HG03571 (cell line): ENCODE results near the gene FRMD7.
"Not testable (repeated sequence)": the region's sequence is repeated elsewhere in the genome, so short reads cannot be mapped to it uniquely, and the experiment has no call there.

ENCODE experiments used
- ATAC-seq: cut with Tn5 transposase; IDR thresholded peaks from one replicate; pipeline ENCODE4 v1.9.1; 2021; ENCODE audit not compliant: unreplicated experiment

The FRMD7 gene

DNA sequence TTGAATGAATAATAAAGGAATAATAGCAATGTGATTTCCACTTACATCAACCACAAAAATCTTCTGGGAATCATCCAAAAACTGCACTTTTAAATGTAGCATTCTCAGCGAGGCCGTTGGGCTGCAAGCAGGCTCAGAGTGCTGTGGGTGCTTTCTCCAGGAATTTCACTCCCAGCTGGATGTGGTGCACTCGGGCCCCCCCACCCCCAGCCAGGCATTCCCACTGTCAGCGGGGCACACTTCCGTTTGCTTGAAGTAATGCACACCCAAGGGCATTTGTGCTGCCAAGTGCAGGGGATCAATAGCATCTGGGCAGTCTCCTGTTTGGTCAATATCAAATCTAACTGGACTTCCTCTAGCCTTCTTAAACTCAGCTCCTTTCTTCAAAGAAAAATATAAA is at the start of gene FRMD7:
Gene FRMD7, minus strand, starts transcription at position 278 of the 400 bp plus-strand sequence. Its CDS starts 176 bp downstream, at position 102.
- no peak for ATAC-seq

- no peak for ATAC-seq
Measured at GRCh38 chrX:132173647-132174046, 45.8 kb upstream of the FRMD7 start.

DNA sequence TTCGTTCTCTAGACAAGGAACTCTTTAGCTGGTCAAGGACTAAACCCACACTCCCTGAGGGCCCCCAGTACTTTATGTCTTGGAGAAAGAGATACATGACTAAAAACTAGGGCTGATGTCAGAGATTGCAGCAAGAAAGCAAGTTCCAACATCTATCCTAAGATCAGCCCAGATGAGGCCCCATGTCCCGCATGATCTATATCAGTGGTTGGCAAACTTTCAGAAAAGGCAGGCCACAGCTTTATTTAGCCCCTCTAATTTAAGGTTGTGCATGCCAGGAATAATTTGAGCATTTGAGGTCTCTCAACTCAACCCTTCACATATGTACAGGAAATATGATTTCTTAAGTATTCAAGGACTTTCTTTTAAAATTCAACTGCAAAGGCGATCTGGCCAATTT is 44.1 kb upstream of the FRMD7 start:
- ATAC-seq: no peak

DNA sequence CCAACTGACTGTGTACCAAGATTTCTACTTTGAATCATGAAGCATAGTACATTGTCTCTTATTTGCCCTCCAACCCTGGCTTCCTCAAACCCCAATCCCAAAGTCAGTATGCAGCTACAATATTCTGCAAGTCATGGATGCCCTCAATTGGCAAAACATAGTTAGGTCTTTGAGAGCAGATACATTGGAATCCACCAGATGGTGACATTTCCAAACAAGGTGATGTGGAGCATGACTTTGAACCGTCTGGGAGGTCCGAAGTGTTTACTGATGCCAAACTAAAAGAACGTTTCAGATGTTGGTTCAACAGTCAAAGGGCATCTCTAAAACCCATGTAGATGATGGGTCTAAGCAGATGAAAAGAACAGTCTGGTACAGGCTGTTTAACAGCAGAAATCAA is 43.7 kb upstream of the FRMD7 start:
- ATAC-seq: no peak

DNA sequence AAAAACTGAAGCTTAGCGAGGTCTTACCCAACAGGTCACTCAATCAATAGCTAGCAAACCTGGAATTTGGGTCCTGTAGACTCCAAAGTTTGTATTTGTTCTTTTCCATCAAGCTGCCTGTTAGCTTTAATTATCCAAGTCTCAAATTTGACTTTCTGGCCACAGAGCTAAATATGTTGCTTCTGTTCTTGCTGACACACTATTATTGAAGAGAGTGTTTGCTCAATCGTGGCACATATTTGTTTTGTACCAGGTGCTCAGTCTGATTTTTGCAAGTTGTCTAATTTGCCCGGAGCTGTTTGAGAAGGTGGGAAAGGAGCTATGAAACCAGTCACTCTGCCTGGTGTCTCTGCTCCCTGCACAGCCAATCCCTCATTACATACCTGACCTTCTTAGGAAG is 41.7 kb upstream of the FRMD7 start:
- ATAC-seq: no peak

DNA sequence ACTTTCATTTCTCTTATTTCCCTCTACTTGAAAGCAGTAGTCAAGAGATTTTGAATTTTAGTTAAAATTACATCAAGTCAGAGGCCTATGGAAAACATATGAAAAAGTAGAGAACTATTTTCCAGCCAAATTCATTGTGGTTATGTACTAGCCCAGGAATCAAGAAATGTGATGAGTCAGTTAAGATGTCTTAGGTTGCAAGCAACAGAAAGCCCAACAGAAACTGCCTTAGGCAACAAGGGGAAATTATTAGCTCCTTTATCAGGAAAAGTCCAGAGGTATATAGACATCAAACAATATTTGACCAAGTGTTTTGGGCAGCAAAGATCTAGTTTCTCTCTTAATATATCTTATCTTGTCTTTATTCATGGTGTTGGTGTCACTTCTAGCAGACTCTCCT is 37.8 kb upstream of the FRMD7 start:
- no peak for ATAC-seq

DNA sequence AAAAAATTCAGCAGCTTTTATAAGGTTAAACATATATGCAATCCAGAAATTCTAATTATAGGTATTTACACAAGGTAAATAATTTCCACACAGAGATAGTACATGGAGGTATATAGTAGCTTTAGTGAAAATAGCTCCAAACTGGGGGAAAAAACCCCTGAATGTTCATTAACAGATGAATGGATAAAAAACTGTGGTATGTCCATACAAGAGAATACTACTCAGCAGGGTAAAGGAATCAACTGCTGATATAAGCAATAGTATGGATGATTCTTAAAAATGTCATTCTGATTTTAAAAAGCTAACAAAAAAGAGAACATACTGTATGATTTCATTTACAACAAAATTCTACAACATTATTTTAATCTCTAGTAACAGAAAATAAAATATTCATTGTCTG is 37.2 kb upstream of the FRMD7 start:
- no peak for ATAC-seq

GRCh38 chrX:132163094-132163493 is 35.3 kb upstream of the FRMD7 start:
- not testable (repeated sequence) for ATAC-seq

GRCh38 chrX:132153166-132153565 is 25.3 kb upstream of the FRMD7 start:
- no peak for ATAC-seq

DNA sequence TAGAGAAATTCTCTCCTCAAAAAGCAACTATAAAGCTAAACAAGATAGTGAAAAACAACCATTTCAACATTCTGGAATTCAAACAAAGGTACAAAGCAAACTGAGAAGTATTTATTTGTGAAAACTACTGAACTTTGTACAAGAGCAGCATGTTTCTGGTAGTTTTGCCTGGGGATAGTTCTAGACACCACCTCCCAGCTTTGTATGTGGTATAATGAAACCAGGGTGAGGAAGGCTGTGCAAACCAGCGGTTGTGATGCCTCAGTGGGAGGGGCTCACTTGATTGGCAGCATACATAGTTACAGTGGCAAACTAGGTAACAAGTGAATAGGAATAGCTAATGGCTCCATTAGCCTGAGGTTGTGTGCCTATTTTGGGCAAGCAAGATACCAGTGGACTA is 18.6 kb upstream of the FRMD7 start:
- ATAC-seq: no peak

DNA sequence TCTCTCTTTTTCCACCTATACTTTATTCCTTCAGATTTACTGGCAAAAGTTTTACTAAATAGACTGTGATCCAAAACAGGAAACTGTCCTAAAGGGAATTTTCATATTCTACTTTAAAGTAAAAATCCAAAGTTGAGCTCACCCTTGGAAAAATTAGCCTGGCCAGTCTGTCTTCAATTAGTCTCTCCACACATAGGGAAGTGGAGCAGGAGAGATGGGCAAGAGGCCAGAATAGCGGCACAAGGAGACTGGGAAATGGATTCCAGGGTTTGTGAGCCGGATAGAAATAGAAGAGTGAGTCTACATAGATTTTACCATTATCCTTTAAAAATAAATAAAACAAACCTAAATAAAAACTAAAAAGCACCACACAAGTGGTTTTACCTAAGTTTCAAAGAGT is 16.2 kb upstream of the FRMD7 start:
- no peak for ATAC-seq

DNA sequence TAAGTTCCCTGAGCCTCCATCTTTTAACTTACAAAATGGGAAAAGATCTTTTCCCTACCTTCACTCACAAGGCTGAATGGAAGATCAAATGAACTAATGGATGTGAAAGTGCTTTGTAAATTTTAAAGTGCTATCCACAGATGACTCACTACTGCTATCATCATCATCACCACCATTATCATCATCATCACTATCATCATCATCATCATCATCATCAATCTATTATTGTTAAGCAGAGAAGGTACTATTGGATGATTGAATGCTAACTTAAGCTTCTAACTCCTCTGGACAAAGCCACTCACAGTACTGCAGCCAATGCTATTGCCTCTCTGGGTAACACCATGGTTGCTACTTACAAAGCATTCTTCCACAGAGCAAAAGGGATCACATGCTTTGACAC is 1.9 kb downstream of the FRMD7 start:
- ATAC-seq: no peak

DNA sequence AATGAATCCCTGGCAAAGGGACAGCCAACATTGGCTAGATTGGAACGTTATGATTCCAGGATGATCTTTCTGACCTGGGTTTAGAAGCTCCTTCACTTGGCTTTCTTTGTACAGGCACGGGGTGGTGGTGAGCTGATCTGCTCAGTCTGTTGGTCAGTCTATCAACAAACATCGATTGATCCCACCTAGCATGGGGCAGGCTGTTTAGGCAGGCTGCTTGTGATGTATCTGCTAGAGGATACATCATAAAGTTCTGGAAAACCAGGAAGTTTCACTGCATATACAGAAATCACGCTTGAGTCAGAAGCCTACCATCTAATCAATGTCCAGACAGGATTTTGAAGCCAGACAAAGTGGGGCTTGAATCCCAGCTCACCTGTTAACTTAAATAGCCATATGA is 6.9 kb downstream of the FRMD7 start:
- no peak for ATAC-seq

- ATAC-seq: no peak
Measured at GRCh38 chrX:132119821-132120515, 7.9 kb downstream of the FRMD7 start.

GRCh38 chrX:132119283-132119682 is 8.5 kb downstream of the FRMD7 start:
- no peak for ATAC-seq

GRCh38 chrX:132118358-132118757 is 9.5 kb downstream of the FRMD7 start:
- ATAC-seq: no peak

DNA sequence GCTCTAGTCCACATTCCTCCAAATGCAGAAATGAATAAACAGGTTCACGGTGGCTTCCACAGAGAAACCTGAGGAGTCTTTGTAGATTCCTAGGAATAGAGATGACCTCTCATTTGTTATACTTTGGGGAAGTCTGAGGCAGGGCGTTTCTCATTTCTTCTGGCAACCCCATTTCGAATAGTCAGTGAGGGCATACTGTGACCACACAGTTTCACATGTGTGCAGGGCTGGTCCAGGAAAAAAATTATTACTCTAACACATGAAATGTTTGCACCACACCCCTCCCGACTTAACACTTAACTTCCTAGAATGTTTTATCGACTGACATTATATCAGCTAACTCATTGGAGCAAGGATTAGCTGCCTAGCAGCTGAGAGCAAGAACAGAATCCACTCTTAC is 12.0 kb downstream of the FRMD7 start:
- no peak for ATAC-seq

DNA sequence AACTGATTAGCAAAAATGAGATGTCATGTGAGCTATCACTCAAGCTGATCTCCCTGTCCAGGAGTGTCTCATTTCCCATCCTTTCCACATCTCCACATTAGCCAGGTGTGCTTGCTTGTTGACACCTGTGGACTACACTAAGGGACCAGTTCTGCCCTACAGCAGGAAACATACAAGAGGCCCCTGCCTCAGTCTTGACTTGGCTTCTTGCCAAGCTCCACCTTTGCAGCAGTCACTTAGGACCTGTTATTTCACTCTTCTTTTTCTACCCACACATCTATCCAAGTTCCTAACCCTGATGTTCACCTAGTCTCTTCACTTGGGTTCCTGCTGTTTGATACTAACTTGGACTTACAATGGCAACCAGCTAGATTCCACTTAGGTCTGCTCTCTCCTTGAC is 13.2 kb downstream of the FRMD7 start:
- no peak for ATAC-seq

DNA sequence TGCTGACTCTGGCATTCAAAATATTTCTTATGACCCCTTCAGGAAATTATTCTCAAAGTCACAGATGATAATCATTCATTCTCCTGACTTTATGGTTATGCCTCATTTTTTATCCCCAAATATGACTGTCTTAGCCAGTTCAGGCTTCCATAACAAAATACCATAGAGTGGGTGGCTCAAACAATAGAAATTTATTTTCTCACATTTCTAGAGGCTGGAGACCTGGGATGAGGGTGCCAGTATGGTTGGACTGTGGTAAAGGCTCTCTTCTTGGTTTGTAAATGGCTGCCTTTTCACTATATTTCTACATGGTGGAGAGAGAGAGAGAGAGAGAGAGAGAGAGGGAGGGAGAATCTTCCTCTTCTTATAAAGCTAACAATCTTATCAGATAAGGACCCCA is 20.5 kb downstream of the FRMD7 start:
- no peak for ATAC-seq

- no peak for ATAC-seq
Measured at GRCh38 chrX:132101799-132102198, 26.0 kb downstream of the FRMD7 start.

GRCh38 chrX:132101206-132101605 is 26.6 kb downstream of the FRMD7 start:
- ATAC-seq: no peak

GRCh38 chrX:132098704-132099103 is 29.1 kb downstream of the FRMD7 start:
- ATAC-seq: not testable (repeated sequence)

DNA sequence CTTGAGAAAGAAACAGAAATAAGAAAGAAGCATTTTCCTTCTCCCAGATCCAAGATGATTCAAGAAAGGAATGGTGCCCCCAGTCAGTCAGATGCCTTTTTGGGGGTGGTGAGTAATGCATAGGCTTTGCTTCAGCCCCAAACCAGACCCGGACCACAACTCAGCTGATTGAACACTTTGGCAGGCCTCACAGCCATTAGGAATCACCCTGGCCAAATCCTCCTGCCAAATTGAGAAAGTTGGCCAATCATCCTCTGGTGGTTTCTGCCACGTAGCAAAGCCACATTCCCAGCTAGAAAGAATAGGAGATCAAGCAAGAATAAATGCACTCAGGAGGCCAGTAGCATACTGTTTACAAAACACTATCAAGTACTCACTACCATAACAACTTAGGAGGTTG is 33.7 kb downstream of the FRMD7 start:
- no peak for ATAC-seq
